Measurements from ENCODE around the gene ADH1C. TPM values are rescaled to one million over a fixed set of nuclear protein-coding genes. Genes with fewer than 3 reads are reported as not detected.

Gene ADH1C
- total and polyA plus RNA-seq, 9 of the 15 experiments (the other 6 are each of a cell fraction or from before 2014, with no cell fraction given) = 0.40 TPM; not detected in 8

- TF ChIP-seq, protein P1, sequence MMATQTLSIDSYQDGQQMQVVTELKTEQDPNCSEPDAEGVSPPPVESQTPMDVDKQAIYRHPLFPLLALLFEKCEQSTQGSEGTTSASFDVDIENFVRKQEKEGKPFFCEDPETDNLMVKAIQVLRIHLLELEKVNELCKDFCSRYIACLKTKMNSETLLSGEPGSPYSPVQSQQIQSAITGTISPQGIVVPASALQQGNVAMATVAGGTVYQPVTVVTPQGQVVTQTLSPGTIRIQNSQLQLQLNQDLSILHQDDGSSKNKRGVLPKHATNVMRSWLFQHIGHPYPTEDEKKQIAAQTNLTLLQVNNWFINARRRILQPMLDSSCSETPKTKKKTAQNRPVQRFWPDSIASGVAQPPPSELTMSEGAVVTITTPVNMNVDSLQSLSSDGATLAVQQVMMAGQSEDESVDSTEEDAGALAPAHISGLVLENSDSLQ (IDR thresholded peaks at IDR 0.05) = no peak
- TF ChIP-seq ZNF277 (CRISPR knock-in tag; IDR thresholded peaks at IDR 0.05; ENCODE audit: borderline replicate concordance) = no peak
- no peak for TF ChIP-seq TEAD4 (IDR thresholded peaks at IDR 0.05; ENCODE audit: low read length)
- no peak for TF ChIP-seq TEAD4 (CRISPR knock-in tag; IDR thresholded peaks at IDR 0.05; ENCODE audit: borderline replicate concordance)
These were observed 35.2 kb downstream of the ADH1C start (continued) for GRCh38 chr4:99317354-99317753.

DNA sequence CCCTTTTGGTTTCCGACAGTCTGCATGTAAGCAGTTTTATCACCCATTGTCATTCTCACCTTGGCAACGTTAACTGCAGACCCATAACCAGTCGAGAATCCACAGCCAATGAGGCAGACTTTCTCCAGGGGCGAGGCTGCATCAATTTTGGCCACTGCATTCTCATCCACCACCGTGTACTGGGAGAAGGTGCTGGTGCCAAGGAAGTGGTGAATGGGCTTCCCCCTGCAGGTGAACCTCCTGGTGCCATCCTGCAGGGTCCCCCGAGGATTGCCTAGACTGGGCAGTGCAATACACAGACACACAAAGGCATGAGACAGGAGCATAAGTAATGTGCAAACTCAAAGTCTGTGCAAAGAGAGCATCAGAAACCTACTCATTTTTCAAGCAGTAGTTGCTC, 36.7 kb downstream of the ADH1C start:
- H4K20me1 ChIP-seq (replicated peaks; ENCODE audit: control insufficient read depth, insufficient read depth, low read length) = no peaks in the 10 kb centered on the region
- H3K27ac ChIP-seq (ENCODE audit: extremely low read depth, low read depth, low read length) = no peak overlapping the region
- BruUV-seq (replicated peaks) = no TSS peak
- H3K9ac ChIP-seq (ENCODE audit: insufficient read depth in 1 of 2, low read depth in 2 of 2, low read length in 2 of 2) = no peak overlapping the region
- POLR2A ChIA-PET = no interaction called here
- no peak for DNase-seq (ENCODE audit: extremely low read depth in 1 of 4, low spot score in 3 of 4)
- 0% methylated on average over 5 of the region's 6 CpGs for WGBS (ENCODE audit: insufficient coverage, low coverage, missing lambda C conversion rate)
- no peaks in the 10 kb centered on the region for H3K9me1 ChIP-seq (ENCODE audit: control insufficient read depth, insufficient read depth, low read length)
- no peak overlapping the region for H2AFZ ChIP-seq (ENCODE audit: low read depth, low read length)
- no peaks in the 10 kb centered on the region for H3K36me3 ChIP-seq (ENCODE audit: control insufficient read depth, insufficient read depth, low read length)
- in situ Hi-C loops (cut with MboI) = no loop called here
- no peaks in the 10 kb centered on the region for H3K27me3 ChIP-seq (ENCODE audit: control insufficient read depth in 2 of 2, insufficient read depth in 2 of 2, low read length in 2 of 2)
- TF ChIP-seq SRSF7 (optimal IDR thresholded peaks at IDR 0.05; ENCODE audit: low read depth, low read length) (no peak), NCOA4 (IDR thresholded peaks at IDR 0.05; ENCODE audit: partially characterized antibody) (no peak), RHOXF2B (CRISPR knock-in tag; conservative IDR thresholded peaks at IDR 0.05) (no peak), TCF3 (CRISPR knock-in tag; IDR thresholded peaks at IDR 0.05) (no peak), NONO (IDR thresholded peaks at IDR 0.05; ENCODE audit: low read depth in 2 of 2, low read length in 1 of 2) (no peak), ZBTB1 (CRISPR knock-in tag; IDR thresholded peaks at IDR 0.05; ENCODE audit: borderline replicate concordance, low read depth) (no peak)
- TF ChIP-seq, protein P2, sequence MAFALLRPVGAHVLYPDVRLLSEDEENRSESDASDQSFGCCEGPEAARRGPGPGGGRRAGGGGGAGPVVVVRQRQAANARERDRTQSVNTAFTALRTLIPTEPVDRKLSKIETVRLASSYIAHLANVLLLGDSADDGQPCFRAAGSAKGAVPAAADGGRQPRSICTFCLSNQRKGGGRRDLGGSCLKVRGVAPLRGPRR (CRISPR knock-in tag; IDR thresholded peaks at IDR 0.05) = no peak
- intact Hi-C loops (cut with micrococcal nuclease) = no loop called here
- no peak for FAIRE-seq
- H3K79me2 ChIP-seq (ENCODE audit: control insufficient read depth, insufficient read depth, low read length) = no peaks in the 10 kb centered on the region
- no peak overlapping the region for H3K4me3 ChIP-seq
- no peaks in the 10 kb centered on the region for H3K9me3 ChIP-seq (replicated peaks; ENCODE audit: control insufficient read depth, insufficient read depth, low read depth, low read length)
- CTCF ChIA-PET (ENCODE audit: low intra/inter-chr PET ratio) = no interaction called here
- ATAC-seq = no peak
- no peak overlapping the region for H3K4me2 ChIP-seq (ENCODE audit: insufficient read depth, low read length)
- H3K4me1 ChIP-seq (replicated peaks in 1 of 2; ENCODE audit: control insufficient read depth in 2 of 2, insufficient read depth in 2 of 2, low read length in 2 of 2) = no peaks in the 10 kb centered on the region
